ENCODE results near the gene PTPN18. TPM values are rescaled to one million over a fixed set of nuclear protein-coding genes. Genes with fewer than 3 reads are reported as not detected.
"Not testable (repeated sequence)": the region's sequence is repeated elsewhere in the genome, so short reads cannot be mapped to it uniquely, and the experiment has no call there.

Gene PTPN18
- total RNA-seq, 4 donors from 2014 or later, result 34.6 to 53.8 (median 39.1) TPM

- Histone ChIP-seq H3K9me3 (no peaks in the 10 kb centered on the region), H3K27me3 (no peaks in the 10 kb centered on the region), H3K4me3 (no peak overlapping the region), H3K4me1 (peaks cover 0 to 42% (median 25%) of the 10 kb centered on the region in 3 donors), H3K36me3 (no peaks in the 10 kb centered on the region), H3K27ac (peak overlapping the region in 3 of 4 donors; percentile 89 to 94 (median 92))
- ATAC-seq, result no peak
- 63% methylated on average over 2 of the region's 3 CpGs; no CpG with 5 or more reads in 1 of the 2 donors for WGBS, 2 donors (ENCODE audit: low coverage in 1 of 2)
- no peak for TF ChIP-seq CTCF (IDR thresholded peaks at IDR 0.05)
- no peak for TF ChIP-seq POLR2A (IDR thresholded peaks at IDR 0.05)
- TF ChIP-seq EP300 (IDR thresholded peaks at IDR 0.05), result no peak
- TF ChIP-seq POLR2AphosphoS5 (IDR thresholded peaks at IDR 0.05), result no peak
Measured at GRCh38 chr2:130389783-130390182, 33.9 kb downstream of the PTPN18 start.

GRCh38 chr2:130390460-130391057, 34.7 kb downstream of the PTPN18 start:
- no CpG with 5 or more reads among the region's 16 CpGs for whole genome bisulfite sequencing, 2 donors (ENCODE audit: low coverage in 1 of 2)
- H3K4me3 ChIP-seq, result peak overlapping the region; percentile 66 to 93
- H3K27me3 ChIP-seq, result no peaks in the 10 kb centered on the region
- no peaks in the 10 kb centered on the region for H3K36me3 ChIP-seq
- H3K4me1 ChIP-seq, result peaks cover 0 to 42% (median 25%) of the 10 kb centered on the region in 3 donors
- no peak for TF ChIP-seq EP300 (IDR thresholded peaks at IDR 0.05)
- TF ChIP-seq POLR2AphosphoS5 (IDR thresholded peaks at IDR 0.05), result no peak
- H3K9me3 ChIP-seq, result no peaks in the 10 kb centered on the region
- peak; percentile 11 for ATAC-seq
- peak overlapping the region; percentile 84 to 94 (median 90) for H3K27ac ChIP-seq

- Histone ChIP-seq H3K9me3 (no peaks in the 10 kb centered on the region), H3K4me3 (peak overlapping the region; percentile 66 to 93), H3K27me3 (no peaks in the 10 kb centered on the region), H3K4me1 (peaks cover 0 to 42% (median 23%) of the 10 kb centered on the region in 3 donors), H3K27ac (peak overlapping the region; percentile 84 to 94 (median 90)), H3K36me3 (no peaks in the 10 kb centered on the region)
- ATAC-seq, result peak; percentile 87
- TF ChIP-seq POLR2AphosphoS5 (IDR thresholded peaks at IDR 0.05) (peak; percentile 17), EP300 (IDR thresholded peaks at IDR 0.05) (no peak), CTCF (IDR thresholded peaks at IDR 0.05) (no peak), POLR2A (IDR thresholded peaks at IDR 0.05) (peak; percentile 33 to 50)
- 0 to 4% methylated on average over 17 to 21 of the region's 59 CpGs for WGBS, 2 donors (ENCODE audit: low coverage in 1 of 2)
Measured at GRCh38 chr2:130391058-130391871, 35.4 kb downstream of the PTPN18 start.

GRCh38 chr2:130391872-130392670, 36.2 kb downstream of the PTPN18 start:
- TF ChIP-seq EP300 (IDR thresholded peaks at IDR 0.05), result no peak
- TF ChIP-seq POLR2AphosphoS5 (IDR thresholded peaks at IDR 0.05), result no peak
- TF ChIP-seq POLR2A (IDR thresholded peaks at IDR 0.05), result no peak
- Histone ChIP-seq H3K4me3 (peak overlapping the region; percentile 66 to 93), H3K36me3 (no peaks in the 10 kb centered on the region), H3K27me3 (no peaks in the 10 kb centered on the region), H3K4me1 (peaks cover 0 to 34% (median 20%) of the 10 kb centered on the region in 3 donors), H3K9me3 (no peaks in the 10 kb centered on the region), H3K27ac (peak overlapping the region; percentile 84 to 94 (median 90))
- no peak for ATAC-seq
- 3 to 14% methylated on average over 8 to 13 of the region's 17 CpGs for WGBS, 2 donors (ENCODE audit: low coverage in 1 of 2)

- no peak overlapping the region for H3K27ac ChIP-seq
- H3K4me1 ChIP-seq, result peaks cover 0 to 22% (median 16%) of the 10 kb centered on the region in 3 donors
- H3K9me3 ChIP-seq, result no peaks in the 10 kb centered on the region
- 94 to 100% methylated on average over 2 to 3 of the region's 7 CpGs for WGBS, 2 donors (ENCODE audit: low coverage in 1 of 2)
- H3K4me3 ChIP-seq, result no peak overlapping the region
- H3K27me3 ChIP-seq, result no peaks in the 10 kb centered on the region
- no peak for ATAC-seq
- TF ChIP-seq POLR2AphosphoS5 (IDR thresholded peaks at IDR 0.05), result no peak
- TF ChIP-seq CTCF (IDR thresholded peaks at IDR 0.05), result no peak
- no peak for TF ChIP-seq EP300 (IDR thresholded peaks at IDR 0.05)
- H3K36me3 ChIP-seq, result no peaks in the 10 kb centered on the region
Measured at GRCh38 chr2:130393318-130393910, 37.6 kb downstream of the PTPN18 start.

- H3K27me3 ChIP-seq, H3K4me1 ChIP-seq, H3K4me3 ChIP-seq, H3K9me3 ChIP-seq, H3K36me3 ChIP-seq, ATAC-seq, H3K27ac ChIP-seq: not testable (repeated sequence)
- no CpG with 5 or more reads among the region's 2 CpGs for WGBS, 2 donors (ENCODE audit: low coverage in 1 of 2)
Measured at GRCh38 chr2:130406280-130406679, 50.4 kb downstream of the PTPN18 start.

GRCh38 chr2:130416693-130417092, 60.8 kb downstream of the PTPN18 start:
- H3K27me3 ChIP-seq, ATAC-seq, H3K4me1 ChIP-seq, H3K27ac ChIP-seq, H3K36me3 ChIP-seq, H3K4me3 ChIP-seq, H3K9me3 ChIP-seq: not testable (repeated sequence)
- no CpG with 5 or more reads among the region's 1 CpG for WGBS, 2 donors (ENCODE audit: low coverage in 1 of 2)

- H3K4me3 ChIP-seq, ATAC-seq, H3K9me3 ChIP-seq, H3K4me1 ChIP-seq, H3K27ac ChIP-seq, H3K27me3 ChIP-seq, H3K36me3 ChIP-seq: not testable (repeated sequence)
- no CpG with 5 or more reads among the region's 1 CpG for WGBS, 2 donors (ENCODE audit: low coverage in 1 of 2)
Measured at GRCh38 chr2:130418845-130419244, 63.0 kb downstream of the PTPN18 start.
